ENCODE data around the gene MGMT. TPM values are rescaled to one million over a fixed set of nuclear protein-coding genes. Genes with fewer than 3 reads are reported as not detected.

MGMT gene
- total and polyA plus RNA-seq, 2 of the 4 experiments (the other 2 are of a cell fraction) = 11.5 to 17.8 TPM

DNA sequence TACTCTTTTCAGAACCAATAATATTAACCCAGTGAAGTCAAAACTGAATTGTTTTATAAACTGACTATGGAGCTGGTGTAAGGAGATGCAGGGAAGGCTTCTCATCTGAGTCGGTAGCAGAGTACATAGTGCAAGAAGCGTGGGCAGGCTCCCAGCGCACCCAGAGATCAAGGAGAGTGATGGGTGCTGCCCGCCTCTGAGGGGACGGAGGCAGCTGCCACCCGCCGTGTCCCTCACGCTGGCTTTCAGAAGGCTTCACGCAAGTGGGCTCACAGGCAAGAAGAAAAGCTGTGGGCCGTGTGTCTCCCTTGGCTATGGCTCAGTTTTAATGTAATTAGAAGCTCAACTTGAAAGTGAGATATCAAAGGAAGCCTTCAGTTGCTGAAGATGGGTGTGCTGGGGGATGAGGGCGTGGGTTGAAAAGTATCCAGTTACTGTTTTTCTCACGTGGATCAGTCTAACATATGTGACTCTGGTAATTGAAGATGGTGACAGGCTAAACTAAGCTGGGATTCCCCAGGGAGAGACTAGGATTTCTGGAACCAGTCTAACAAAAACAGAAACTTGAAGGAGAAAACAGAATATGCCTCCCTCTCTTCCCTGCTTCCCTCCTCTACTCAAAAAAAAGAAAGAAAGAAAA lies 159.9 kb downstream of the MGMT start:
- Histone ChIP-seq H3K14ac (replicated peaks; ENCODE audit: low read depth, low read length) (no peak overlapping the region), H2BK5ac (ENCODE audit: low read depth, low read length, poor library complexity, severe bottlenecking) (no peak overlapping the region), H3K4ac (ENCODE audit: low read depth, low read length) (no peak overlapping the region), H3K56ac (ENCODE audit: extremely low read depth, insufficient read depth, low read length) (no peak overlapping the region), H4K8ac (ENCODE audit: low read depth in 2 of 2, low read length in 2 of 2) (no peak overlapping the region), H3K23ac (ENCODE audit: low read depth, low read length) (no peak overlapping the region), H2AFZ (replicated peaks; ENCODE audit: low read length, poor library complexity) (no peak overlapping the region), H2AK9ac (replicated peaks; ENCODE audit: low read depth, low read length, poor library complexity) (no peak overlapping the region), H3K27me3 (ENCODE audit: control insufficient read depth, insufficient read depth, low read length) (no peaks in the 10 kb centered on the region), H4K20me1 (ENCODE audit: insufficient read depth, low read length) (no peaks in the 10 kb centered on the region), H3K9me3 (ENCODE audit: control insufficient read depth, insufficient read depth, low read length) (peaks cover 2% of the 10 kb centered on the region; the same call in 1 of the 2 replicates), H3K27ac (ENCODE audit: insufficient read depth, low read length) (no peak overlapping the region), H3K4me2 (ENCODE audit: low read depth, low read length) (no peak overlapping the region), H3K9ac (ENCODE audit: low read depth, low read length) (no peak overlapping the region), H3K4me3 (ENCODE audit: insufficient read depth, low read depth, low read length) (no peak overlapping the region), H2BK15ac (ENCODE audit: low read depth, low read length) (no peak overlapping the region), H3K36me3 (ENCODE audit: control insufficient read depth, insufficient read depth, low read length) (no peaks in the 10 kb centered on the region), H3K18ac (ENCODE audit: low read depth, low read length) (no peak overlapping the region), H3K79me1 (ENCODE audit: low read depth in 1 of 2, low read length in 2 of 2) (no peaks in the 10 kb centered on the region; a peak in 1 of 4 replicates), H2AK5ac (ENCODE audit: low read depth, low read length) (no peak overlapping the region), H4K5ac (ENCODE audit: low read depth, low read length) (no peak overlapping the region), H2BK120ac (ENCODE audit: low read depth, low read length) (no peak overlapping the region), H3K9me1 (ENCODE audit: insufficient read depth, low read length) (no peaks in the 10 kb centered on the region; the same call in 1 of the 2 replicates), H2BK20ac (ENCODE audit: low read depth, low read length) (no peak overlapping the region), H4K91ac (ENCODE audit: insufficient read depth, low read depth, low read length) (no peak overlapping the region), H3K4me1 (ENCODE audit: control insufficient read depth, insufficient read depth, low read length) (peaks cover 12% of the 10 kb centered on the region; the same call in 1 of the 2 replicates)
- intact Hi-C loops (cut with micrococcal nuclease) = no loop called here
- POLR2A ChIA-PET (ENCODE audit: unreplicated experiment) = no interaction called here
- ATAC-seq (ENCODE audit: low read depth) = no peak; the same call in 1 of the 2 replicates
- in situ Hi-C loops (cut with MboI; ENCODE audit: low sequenced_read_pairs) = no loop called here
- dilution Hi-C loops (cut with HindIII; ENCODE audit: low sequenced_read_pairs, unreplicated experiment) = no loop called here
- peak; percentile 4 for DNase-seq
- CTCF ChIA-PET = no interaction called here
- no TSS peak for BruUV-seq (replicated peaks)
- no peak for TF ChIP-seq MAFK (IDR thresholded peaks at IDR 0.05; ENCODE audit: low read depth, low read length)
- 90% methylated on average over 5 of the region's 12 CpGs; no CpG with 5 or more reads in 1 of the 2 experiments for WGBS, 2 experiments (ENCODE audit: extremely low coverage in 2 of 2, insufficient read length in 1 of 2)

Measured in IMR-90 (cell line).